ENCODE results near the gene RUBCN. TPM values are rescaled to one million over a fixed set of nuclear protein-coding genes. Genes with fewer than 3 reads are reported as not detected.
"Not testable (repeated sequence)": the region's sequence is repeated elsewhere in the genome, so short reads cannot be mapped to it uniquely, and the experiment has no call there.

RUBCN gene
- polyA plus RNA-seq, 1 donor (not counting 4 experiments of a cell fraction or from before 2014, with no cell fraction given) = 8.9 TPM

DNA sequence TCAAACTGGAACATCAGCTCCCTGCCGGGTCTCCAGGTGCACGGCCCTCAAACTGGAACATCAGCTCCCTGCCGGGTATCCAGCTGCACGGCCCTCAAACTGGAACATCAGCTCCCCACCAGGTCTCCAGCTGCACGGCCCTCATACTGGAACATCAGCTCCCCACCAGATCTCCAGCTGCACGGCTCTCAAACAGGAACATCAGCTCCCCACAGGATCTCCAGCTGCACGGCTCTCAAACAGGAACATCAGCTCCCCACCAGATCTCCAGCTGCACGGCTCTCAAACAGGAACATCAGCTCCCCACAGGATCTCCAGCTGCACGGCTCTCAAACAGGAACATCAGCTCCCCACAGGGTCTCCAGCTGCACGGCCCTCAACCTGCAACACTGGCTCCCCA lies 99.1 kb downstream of the RUBCN start:
- H2AFZ ChIP-seq (ENCODE audit: control insufficient read depth, low read length); H3K4me2 ChIP-seq (ENCODE audit: control insufficient read depth, extremely low read depth, insufficient read depth, low read depth, low read length); DNase-seq (ENCODE audit: low read depth, low spot score); H3K9ac ChIP-seq (ENCODE audit: control insufficient read depth, extremely low read depth, insufficient read depth, low read length); H4K20me1 ChIP-seq (ENCODE audit: control insufficient read depth, extremely low read depth, insufficient read depth, low read length); H3K9me1 ChIP-seq (ENCODE audit: control insufficient read depth, extremely low read depth, insufficient read depth, low read length); H3K4me1 ChIP-seq (ENCODE audit: control insufficient read depth, extremely low read depth, insufficient read depth, low read length); dilution Hi-C loops (cut with MboI; ENCODE audit: extremely low pct_ligation_motif_present, low sequenced_read_pairs); H3K27me3 ChIP-seq (ENCODE audit: control insufficient read depth, extremely low read depth, insufficient read depth, low read length); H3K27ac ChIP-seq (ENCODE audit: control insufficient read depth, insufficient read depth, low read length); H3K79me2 ChIP-seq (ENCODE audit: control insufficient read depth, insufficient read depth, low read length); FAIRE-seq; H3K36me3 ChIP-seq (ENCODE audit: control insufficient read depth in 2 of 2, extremely low read depth in 1 of 2, insufficient read depth in 2 of 2, low read length in 2 of 2); H3K4me3 ChIP-seq (ENCODE audit: control insufficient read depth in 2 of 3, extremely low read depth in 1 of 3, insufficient read depth in 2 of 3, low read depth in 1 of 3, low read length in 3 of 3); H3K9me3 ChIP-seq (ENCODE audit: control insufficient read depth, low read depth, low read length): not testable (repeated sequence)

DNA sequence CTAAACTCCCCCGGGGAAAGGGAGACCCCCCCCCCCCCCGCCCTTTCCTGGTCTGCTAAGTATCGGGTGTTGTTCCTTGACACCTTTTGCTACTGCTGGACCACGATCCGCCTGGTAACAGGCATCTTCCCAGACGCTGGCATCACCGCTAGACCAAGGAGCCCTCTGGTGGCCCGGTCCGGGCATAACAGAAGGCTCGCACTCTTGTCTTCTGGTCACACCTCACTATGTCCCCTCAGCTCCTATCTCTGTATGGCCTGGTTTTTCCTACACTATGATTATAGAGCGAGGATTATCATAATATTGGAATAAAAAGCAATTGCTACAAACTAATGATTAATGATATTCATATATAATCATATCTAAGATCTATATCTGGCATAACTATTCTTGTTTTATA lies 104.7 kb downstream of the RUBCN start:
- H3K79me2 ChIP-seq (ENCODE audit: control insufficient read depth, insufficient read depth, low read length); H3K36me3 ChIP-seq (ENCODE audit: control insufficient read depth in 2 of 2, extremely low read depth in 1 of 2, insufficient read depth in 2 of 2, low read length in 2 of 2); H3K9me3 ChIP-seq (ENCODE audit: control insufficient read depth, low read depth, low read length); H2AFZ ChIP-seq (ENCODE audit: control insufficient read depth, low read length); H3K9ac ChIP-seq (ENCODE audit: control insufficient read depth, extremely low read depth, insufficient read depth, low read length); H3K4me1 ChIP-seq (ENCODE audit: control insufficient read depth, extremely low read depth, insufficient read depth, low read length); H3K27me3 ChIP-seq (ENCODE audit: control insufficient read depth, extremely low read depth, insufficient read depth, low read length); H3K4me2 ChIP-seq (ENCODE audit: control insufficient read depth, extremely low read depth, insufficient read depth, low read depth, low read length); FAIRE-seq; H3K9me1 ChIP-seq (ENCODE audit: control insufficient read depth, extremely low read depth, insufficient read depth, low read length); dilution Hi-C loops (cut with MboI; ENCODE audit: extremely low pct_ligation_motif_present, low sequenced_read_pairs); DNase-seq (ENCODE audit: low read depth, low spot score); H3K27ac ChIP-seq (ENCODE audit: control insufficient read depth, insufficient read depth, low read length); H4K20me1 ChIP-seq (ENCODE audit: control insufficient read depth, extremely low read depth, insufficient read depth, low read length); H3K4me3 ChIP-seq (ENCODE audit: control insufficient read depth in 2 of 3, extremely low read depth in 1 of 3, insufficient read depth in 2 of 3, low read depth in 1 of 3, low read length in 3 of 3): not testable (repeated sequence)
- TF ChIP-seq, protein P1, sequence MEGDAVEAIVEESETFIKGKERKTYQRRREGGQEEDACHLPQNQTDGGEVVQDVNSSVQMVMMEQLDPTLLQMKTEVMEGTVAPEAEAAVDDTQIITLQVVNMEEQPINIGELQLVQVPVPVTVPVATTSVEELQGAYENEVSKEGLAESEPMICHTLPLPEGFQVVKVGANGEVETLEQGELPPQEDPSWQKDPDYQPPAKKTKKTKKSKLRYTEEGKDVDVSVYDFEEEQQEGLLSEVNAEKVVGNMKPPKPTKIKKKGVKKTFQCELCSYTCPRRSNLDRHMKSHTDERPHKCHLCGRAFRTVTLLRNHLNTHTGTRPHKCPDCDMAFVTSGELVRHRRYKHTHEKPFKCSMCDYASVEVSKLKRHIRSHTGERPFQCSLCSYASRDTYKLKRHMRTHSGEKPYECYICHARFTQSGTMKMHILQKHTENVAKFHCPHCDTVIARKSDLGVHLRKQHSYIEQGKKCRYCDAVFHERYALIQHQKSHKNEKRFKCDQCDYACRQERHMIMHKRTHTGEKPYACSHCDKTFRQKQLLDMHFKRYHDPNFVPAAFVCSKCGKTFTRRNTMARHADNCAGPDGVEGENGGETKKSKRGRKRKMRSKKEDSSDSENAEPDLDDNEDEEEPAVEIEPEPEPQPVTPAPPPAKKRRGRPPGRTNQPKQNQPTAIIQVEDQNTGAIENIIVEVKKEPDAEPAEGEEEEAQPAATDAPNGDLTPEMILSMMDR (optimal IDR thresholded peaks at IDR 0.05 in 1 of 3, IDR thresholded peaks at IDR 0.05 in 1 of 3, conservative IDR thresholded peaks at IDR 0.05 in 1 of 3; ENCODE audit: extremely low read depth in 1 of 3, insufficient read depth in 2 of 3, low read length in 3 of 3) = peak in 2 of 3 experiments; percentile 22 to 25

DNA sequence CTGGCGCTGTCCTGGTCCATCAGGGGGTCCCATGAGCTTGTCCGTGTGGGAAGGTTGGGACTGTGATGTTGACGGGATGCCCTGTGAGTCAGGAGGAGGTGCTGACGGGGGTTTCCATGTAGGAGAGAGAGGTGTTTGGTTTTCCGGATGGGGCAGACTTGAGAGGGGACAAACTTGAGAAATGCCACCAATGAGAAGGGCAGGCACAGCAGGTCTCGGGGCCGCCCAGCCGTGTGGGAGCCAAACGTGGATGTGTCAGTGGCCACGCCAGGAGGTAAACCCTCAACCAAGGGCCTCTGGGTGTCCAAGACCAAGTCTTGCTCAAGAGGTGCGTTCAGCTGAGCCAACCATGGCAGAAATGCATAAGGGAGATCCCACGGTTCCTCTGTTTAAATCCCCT lies 105.9 kb downstream of the RUBCN start:
- H2AFZ ChIP-seq (ENCODE audit: control insufficient read depth, low read length); H3K4me1 ChIP-seq (ENCODE audit: control insufficient read depth, extremely low read depth, insufficient read depth, low read length); H3K9ac ChIP-seq (ENCODE audit: control insufficient read depth, extremely low read depth, insufficient read depth, low read length); H3K9me1 ChIP-seq (ENCODE audit: control insufficient read depth, extremely low read depth, insufficient read depth, low read length); H4K20me1 ChIP-seq (ENCODE audit: control insufficient read depth, extremely low read depth, insufficient read depth, low read length); FAIRE-seq; H3K27me3 ChIP-seq (ENCODE audit: control insufficient read depth, extremely low read depth, insufficient read depth, low read length); H3K79me2 ChIP-seq (ENCODE audit: control insufficient read depth, insufficient read depth, low read length); dilution Hi-C loops (cut with MboI; ENCODE audit: extremely low pct_ligation_motif_present, low sequenced_read_pairs); H3K36me3 ChIP-seq (ENCODE audit: control insufficient read depth in 2 of 2, extremely low read depth in 1 of 2, insufficient read depth in 2 of 2, low read length in 2 of 2); DNase-seq (ENCODE audit: low read depth, low spot score); H3K4me2 ChIP-seq (ENCODE audit: control insufficient read depth, extremely low read depth, insufficient read depth, low read depth, low read length); H3K4me3 ChIP-seq (ENCODE audit: control insufficient read depth in 2 of 3, extremely low read depth in 1 of 3, insufficient read depth in 2 of 3, low read depth in 1 of 3, low read length in 3 of 3); H3K27ac ChIP-seq (ENCODE audit: control insufficient read depth, insufficient read depth, low read length); H3K9me3 ChIP-seq (ENCODE audit: control insufficient read depth, low read depth, low read length): not testable (repeated sequence)

DNA sequence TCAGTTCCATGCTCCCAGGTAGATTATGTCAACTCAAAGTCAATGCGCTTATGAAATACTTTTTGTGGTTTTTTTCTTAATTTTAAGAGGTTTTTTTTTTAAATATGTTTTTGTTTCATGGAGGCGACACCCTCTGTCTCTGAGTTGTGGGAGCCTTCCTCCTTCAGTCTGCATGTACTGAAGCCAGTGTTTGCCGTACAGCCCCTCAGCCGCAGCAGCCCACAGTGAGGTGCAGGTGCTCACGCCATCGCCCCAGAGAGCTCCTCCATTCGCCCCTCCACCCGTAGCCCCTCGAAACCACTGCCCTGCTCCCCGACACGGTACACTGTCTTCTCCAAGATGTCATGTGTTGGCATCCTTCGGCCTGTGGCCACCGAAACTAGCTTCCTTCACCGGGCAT lies 107.4 kb downstream of the RUBCN start:
- H3K79me2 ChIP-seq (ENCODE audit: control insufficient read depth, insufficient read depth, low read length) = peaks cover 10% of the 10 kb centered on the region
- H3K9me1 ChIP-seq (ENCODE audit: control insufficient read depth, extremely low read depth, insufficient read depth, low read length); H3K4me1 ChIP-seq (ENCODE audit: control insufficient read depth, extremely low read depth, insufficient read depth, low read length); H3K4me2 ChIP-seq (ENCODE audit: control insufficient read depth, extremely low read depth, insufficient read depth, low read depth, low read length); DNase-seq (ENCODE audit: low read depth, low spot score); H2AFZ ChIP-seq (ENCODE audit: control insufficient read depth, low read length); H3K4me3 ChIP-seq (ENCODE audit: control insufficient read depth in 2 of 3, extremely low read depth in 1 of 3, insufficient read depth in 2 of 3, low read depth in 1 of 3, low read length in 3 of 3); H3K9ac ChIP-seq (ENCODE audit: control insufficient read depth, extremely low read depth, insufficient read depth, low read length); H3K27ac ChIP-seq (ENCODE audit: control insufficient read depth, insufficient read depth, low read length); H3K27me3 ChIP-seq (ENCODE audit: control insufficient read depth, extremely low read depth, insufficient read depth, low read length); H3K9me3 ChIP-seq (ENCODE audit: control insufficient read depth, low read depth, low read length); H3K36me3 ChIP-seq (ENCODE audit: control insufficient read depth in 2 of 2, extremely low read depth in 1 of 2, insufficient read depth in 2 of 2, low read length in 2 of 2); FAIRE-seq; H4K20me1 ChIP-seq (ENCODE audit: control insufficient read depth, extremely low read depth, insufficient read depth, low read length); dilution Hi-C loops (cut with MboI; ENCODE audit: extremely low pct_ligation_motif_present, low sequenced_read_pairs): not testable (repeated sequence)
